ENCODE data around the gene HSPA2.

GRCh38 chr14:64509036-64509435 is 31.5 kb upstream of the HSPA2 start:
- TF ChIP-seq CTCF (IDR thresholded peaks at IDR 0.05) (no peak), POLR2AphosphoS5 (IDR thresholded peaks at IDR 0.05) (no peak), EP300 (IDR thresholded peaks at IDR 0.05) (no peak)
